AG09309 (cell line): Measurements from ENCODE around the gene CD59.

ENCODE experiments used
- DNase-seq: peaks from one replicate; pipeline ENCODE4 v3.0.0-alpha.2; 2010; ENCODE audit warnings: low read depth
- H3K4me3 ChIP-seq: 2 replicates; pipeline ENCODE4 v1.5.1; 2011; ENCODE audit warnings: mild to moderate bottlenecking, low read depth, low read length, moderate library complexity; ENCODE audit not compliant: control insufficient read depth
- CTCF ChIP-seq: IDR thresholded peaks from 2 replicates; pipeline ENCODE4 v1.5.1; 2011; ENCODE audit warnings: mild to moderate bottlenecking, low read depth, low read length, inconsistent platforms; ENCODE audit not compliant: insufficient read depth, control insufficient read depth; ENCODE audit errors: missing control alignments

The CD59 gene

GRCh38 chr11:33706966-33707365 lies 29.3 kb downstream of the CD59 start:
- no peak for TF ChIP-seq CTCF
- DNase-seq = no peak
- H3K4me3 ChIP-seq = no peak overlapping the region

DNA sequence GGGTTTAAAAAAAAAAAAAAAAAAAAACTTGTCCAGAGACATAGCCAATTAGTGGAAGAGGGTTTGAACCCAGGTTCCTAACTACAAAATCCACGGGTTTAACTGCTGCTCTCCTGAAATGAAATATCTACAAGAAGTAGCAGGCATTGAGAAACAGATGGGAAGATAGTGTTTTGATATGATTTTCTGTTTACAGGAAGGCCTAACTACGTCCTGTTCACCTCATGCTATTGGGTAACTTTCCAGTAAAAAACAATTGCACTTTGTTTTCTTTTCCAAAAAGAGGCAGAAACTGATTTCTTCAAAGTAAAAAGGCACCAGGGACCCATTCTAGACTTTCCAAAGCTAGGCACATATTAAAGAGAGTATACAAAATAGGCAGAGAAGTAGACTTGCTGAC lies 29.7 kb downstream of the CD59 start:
- DNase-seq = no peak
- no peak overlapping the region for H3K4me3 ChIP-seq
- no peak for TF ChIP-seq CTCF

- TF ChIP-seq CTCF = no peak
- DNase-seq = no peak
- no peak overlapping the region for H3K4me3 ChIP-seq
These were observed 31.8 kb downstream of the CD59 start for GRCh38 chr11:33704240-33705002.

GRCh38 chr11:33703788-33704187 lies 32.4 kb downstream of the CD59 start:
- no peak overlapping the region for H3K4me3 ChIP-seq
- TF ChIP-seq CTCF = no peak
- DNase-seq = no peak

GRCh38 chr11:33703234-33703633 lies 33.0 kb downstream of the CD59 start:
- no peak for DNase-seq
- no peak for TF ChIP-seq CTCF
- no peak overlapping the region for H3K4me3 ChIP-seq

DNA sequence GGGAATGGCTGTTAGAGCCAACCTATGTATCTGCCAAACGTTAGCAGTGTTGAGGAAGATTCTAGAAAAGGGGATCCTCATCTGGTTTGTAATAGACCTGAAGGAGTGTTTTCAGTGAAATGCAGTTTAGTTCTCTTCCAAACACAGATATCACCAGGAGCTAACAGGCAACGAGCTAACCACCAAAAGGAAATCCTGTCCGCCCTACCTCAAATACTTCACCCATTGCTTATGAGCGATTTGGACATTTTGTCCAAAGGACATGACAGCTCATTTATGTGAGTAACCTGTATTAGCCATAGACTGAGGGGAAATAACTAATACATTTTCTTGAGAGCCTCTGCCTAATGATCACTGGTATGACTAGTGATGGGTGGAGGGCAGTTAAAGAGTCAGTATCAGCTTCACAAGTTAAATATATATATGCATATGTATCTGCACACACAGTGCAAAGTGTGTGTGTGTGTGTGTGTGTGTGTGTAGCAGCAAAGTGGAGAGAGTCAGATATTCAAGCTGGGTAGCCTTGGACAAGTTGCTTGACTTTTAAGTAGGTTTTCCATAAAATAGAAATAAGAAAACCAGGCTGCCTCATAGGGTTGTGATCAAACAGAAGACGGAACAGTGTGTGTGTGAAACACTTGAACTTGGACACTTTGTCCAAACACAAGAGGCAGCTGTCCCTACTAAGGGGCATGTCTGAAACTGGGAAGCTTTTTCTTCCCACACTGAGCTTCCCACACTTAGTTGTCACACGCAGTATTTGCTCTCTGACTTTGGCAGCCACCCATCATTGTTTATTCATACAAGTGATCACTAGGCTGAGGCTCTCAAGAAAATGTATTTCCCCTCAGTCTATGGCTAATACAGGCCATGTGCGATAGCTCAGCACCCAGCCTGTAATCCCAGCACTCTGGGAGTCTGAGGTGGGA lies 34.7 kb downstream of the CD59 start:
- peak overlapping the region; percentile 49 for H3K4me3 ChIP-seq
- TF ChIP-seq CTCF = no peak
- no peak for DNase-seq
